Keratinocyte (primary cell): ENCODE measurements around the gene RNF44. TPM values are rescaled to one million over a fixed set of nuclear protein-coding genes. Genes with fewer than 3 reads are reported as not detected.

ENCODE experiments used
- DNase-seq: peaks from one replicate; pipeline ENCODE4 v3.0.0-alpha.2; 2011; ENCODE audit warnings: low read depth, missing footprints, low spot score
- FAIRE-seq: peaks from 2 replicates; lab custom pipeline; 2011; peaks lifted over from hg19 to GRCh38; lab: Jason Lieb, UNC
- H2AFZ ChIP-seq: 2 replicates; pipeline ENCODE4 v1.6.0; 2012; ENCODE audit warnings: low read length, control low read depth, inconsistent platforms; ENCODE audit not compliant: control insufficient read depth
- H3K27ac ChIP-seq: 2 replicates; pipeline ENCODE4 v1.5.1; 2011; ENCODE audit warnings: low read length; ENCODE audit not compliant: control insufficient read depth, insufficient read depth
- H3K27me3 ChIP-seq: 3 replicates; pipeline ENCODE4 v1.6.0; 2011; ENCODE audit warnings: low read length; ENCODE audit not compliant: control insufficient read depth, insufficient read depth; ENCODE audit errors: extremely low read depth
- H3K36me3 ChIP-seq, 2 experiments: 2 replicates in 1 of 2; 3 replicates in 1 of 2; pipeline ENCODE4 v1.5.1; 2011; ENCODE audit warnings: low read length in 2 of 2, mild to moderate bottlenecking in 1 of 2; ENCODE audit not compliant: control insufficient read depth in 2 of 2, insufficient read depth in 2 of 2; ENCODE audit errors: extremely low read depth in 1 of 2
- H3K4me1 ChIP-seq: 3 replicates; pipeline ENCODE4 v1.5.1; 2011; ENCODE audit warnings: low read length; ENCODE audit not compliant: control insufficient read depth, insufficient read depth; ENCODE audit errors: extremely low read depth
- H3K4me2 ChIP-seq: 3 replicates; pipeline ENCODE4 v1.6.0; 2011; ENCODE audit warnings: low read depth, low read length; ENCODE audit not compliant: control insufficient read depth, insufficient read depth; ENCODE audit errors: extremely low read depth
- H3K4me3 ChIP-seq, 3 experiments: fragments of 200-600 bp in 1 of 3; sonication (generic) in 1 of 3; 2 replicates in 2 of 3; 3 replicates in 1 of 3; pipeline ENCODE4 v1.5.1; 2011 to 2016; ENCODE audit warnings: low read length in 3 of 3, mild to moderate bottlenecking in 3 of 3, control low read depth in 2 of 3, inconsistent platforms in 1 of 3, low read depth in 1 of 3, mixed read lengths in 1 of 3, mixed run types in 1 of 3, moderate library complexity in 1 of 3; ENCODE audit not compliant: control insufficient read depth in 2 of 3, insufficient read depth in 2 of 3; ENCODE audit errors: extremely low read depth in 1 of 3
- H3K79me2 ChIP-seq: 2 replicates; pipeline ENCODE4 v1.6.0; 2012; ENCODE audit warnings: low read length; ENCODE audit not compliant: control insufficient read depth, insufficient read depth
- H3K9ac ChIP-seq: 3 replicates; pipeline ENCODE4 v1.6.0; 2011; ENCODE audit warnings: low read length; ENCODE audit not compliant: control insufficient read depth, insufficient read depth; ENCODE audit errors: extremely low read depth
- H3K9me1 ChIP-seq: 3 replicates; pipeline ENCODE4 v1.6.0; 2011; ENCODE audit warnings: low read length; ENCODE audit not compliant: control insufficient read depth, insufficient read depth; ENCODE audit errors: extremely low read depth
- H3K9me3 ChIP-seq: 2 replicates; pipeline ENCODE4 v1.5.1; 2012; ENCODE audit warnings: low read depth, low read length; ENCODE audit not compliant: control insufficient read depth
- H4K20me1 ChIP-seq: 3 replicates; pipeline ENCODE4 v1.6.0; 2011; ENCODE audit warnings: low read length; ENCODE audit not compliant: control insufficient read depth, insufficient read depth; ENCODE audit errors: extremely low read depth
- CTCF ChIP-seq, 3 experiments: IDR thresholded peaks in 1 of 3; conservative IDR thresholded peaks in 1 of 3; optimal IDR thresholded peaks in 1 of 3; 2 replicates in 2 of 3; 3 replicates in 1 of 3; pipeline versions ENCODE3 to v1.5.1; 2011; ENCODE audit warnings: low read length in 3 of 3, mild to moderate bottlenecking in 3 of 3, moderate library complexity in 2 of 3, control low read depth in 1 of 3, inconsistent platforms in 1 of 3; ENCODE audit not compliant: insufficient read depth in 2 of 3; ENCODE audit errors: extremely low read depth in 1 of 3
- EZH2 ChIP-seq: IDR thresholded peaks from one replicate; pipeline ENCODE4 v1.6.1; 2012; ENCODE audit warnings: inconsistent platforms, mild to moderate bottlenecking, low read length, moderate library complexity
- dilution Hi-C: fragments of 300-500 bp; cut with MboI; formaldehyde crosslinking; loops from one replicate; pipeline ENCODE4 v1.7.0; 2020; ENCODE audit warnings: low sequenced_read_pairs; ENCODE audit not compliant: extremely low pct_ligation_motif_present
- polyA plus RNA-seq, 5 experiments: library from polyadenylated mRNA; depleted of rRNA in 3 of 5; stranded (reverse) in 3 of 5; stranded (forward) in 1 of 5; unstranded in 1 of 5; fragments of >200 nt; gene quantifications; 1 replicate in 1 of 5; 2 replicates in 3 of 5; 3 replicates in 1 of 5; pipeline versions ENCODE4 v1.2.1 to v1.2.3, GENCODE V29; 2011 to 2012; ENCODE audit warnings: missing spikeins in 2 of 5, low read depth in 1 of 5, low replicate concordance in 1 of 5

RNF44 gene
- polyA plus RNA-seq, 1 donor (not counting 4 experiments of a cell fraction or from before 2014, with no cell fraction given), result 5.3 TPM

GRCh38 chr5:176570044-176570443 lies 32.8 kb upstream of the RNF44 start:
- DNase-seq (no peak), FAIRE-seq (no peak)
- no peaks in the 10 kb centered on the region for H3K27me3 ChIP-seq
- H4K20me1 ChIP-seq, result no peaks in the 10 kb centered on the region
- H3K4me3 ChIP-seq, result no peak overlapping the region
- H3K4me2 ChIP-seq, result no peak overlapping the region
- no peaks in the 10 kb centered on the region for H3K4me1 ChIP-seq
- H3K27ac ChIP-seq, result no peak overlapping the region
- no peaks in the 10 kb centered on the region for H3K79me2 ChIP-seq
- TF ChIP-seq EZH2, result no peak
- TF ChIP-seq CTCF (optimal IDR thresholded peaks at IDR 0.05 in 1 of 3, IDR thresholded peaks at IDR 0.05 in 1 of 3, conservative IDR thresholded peaks at IDR 0.05 in 1 of 3; ENCODE audit: extremely low read depth in 1 of 3, insufficient read depth in 2 of 3, low read length in 3 of 3), result peak in 2 of 3 experiments; percentile 5 to 16
- H3K9me1 ChIP-seq, result no peaks in the 10 kb centered on the region
- no peak overlapping the region for H2AFZ ChIP-seq
- no peaks in the 10 kb centered on the region for H3K9me3 ChIP-seq
- H3K9ac ChIP-seq, result no peak overlapping the region
- no peaks in the 10 kb centered on the region for H3K36me3 ChIP-seq
- dilution Hi-C loops, result no loop called here

- dilution Hi-C loops, result no loop called here
- no peak for FAIRE-seq
- no peaks in the 10 kb centered on the region for H3K27me3 ChIP-seq
These were observed 31.5 kb upstream of the RNF44 start for GRCh38 chr5:176568657-176569056.

More at GRCh38 chr5:176568657-176569056, 31.5 kb upstream of the RNF44 start:
- no peak overlapping the region for H3K9ac ChIP-seq
- no peak overlapping the region for H2AFZ ChIP-seq
- H3K4me3 ChIP-seq, result no peak overlapping the region
- no peaks in the 10 kb centered on the region for H4K20me1 ChIP-seq
- H3K9me3 ChIP-seq, result no peaks in the 10 kb centered on the region
- no peak for TF ChIP-seq EZH2
- TF ChIP-seq CTCF (optimal IDR thresholded peaks at IDR 0.05 in 1 of 3, IDR thresholded peaks at IDR 0.05 in 1 of 3, conservative IDR thresholded peaks at IDR 0.05 in 1 of 3; ENCODE audit: extremely low read depth in 1 of 3, insufficient read depth in 2 of 3, low read length in 3 of 3), result no peak
- no peak for DNase-seq
- no peaks in the 10 kb centered on the region for H3K9me1 ChIP-seq
- H3K27ac ChIP-seq, result no peak overlapping the region
- H3K79me2 ChIP-seq, result no peaks in the 10 kb centered on the region
- H3K4me2 ChIP-seq, result no peak overlapping the region
- H3K4me1 ChIP-seq, result peaks cover 3% of the 10 kb centered on the region
- H3K36me3 ChIP-seq, result no peaks in the 10 kb centered on the region
